VCaP (cell line): Measurements from ENCODE around the gene HUS1.
"Not testable (repeated sequence)": the region's sequence is repeated elsewhere in the genome, so short reads cannot be mapped to it uniquely, and the experiment has no call there.

ENCODE experiments used
- H3K27ac ChIP-seq: fragments of 450-650 bp; 2 replicates; pipeline ENCODE4 v1.5.1; 2017
- TF ChIP-seq, protein P1 (sequence below): fragments of 450-650 bp; conservative IDR thresholded peaks from 2 replicates; pipeline ENCODE4 v1.5.1; 2017; ENCODE audit warnings: mild to moderate bottlenecking, moderate library complexity

HUS1 gene

GRCh38 chr7:48009954-48010353 is 30.5 kb upstream of the HUS1 start:
- no peak overlapping the region for H3K27ac ChIP-seq
- TF ChIP-seq, protein P1, sequence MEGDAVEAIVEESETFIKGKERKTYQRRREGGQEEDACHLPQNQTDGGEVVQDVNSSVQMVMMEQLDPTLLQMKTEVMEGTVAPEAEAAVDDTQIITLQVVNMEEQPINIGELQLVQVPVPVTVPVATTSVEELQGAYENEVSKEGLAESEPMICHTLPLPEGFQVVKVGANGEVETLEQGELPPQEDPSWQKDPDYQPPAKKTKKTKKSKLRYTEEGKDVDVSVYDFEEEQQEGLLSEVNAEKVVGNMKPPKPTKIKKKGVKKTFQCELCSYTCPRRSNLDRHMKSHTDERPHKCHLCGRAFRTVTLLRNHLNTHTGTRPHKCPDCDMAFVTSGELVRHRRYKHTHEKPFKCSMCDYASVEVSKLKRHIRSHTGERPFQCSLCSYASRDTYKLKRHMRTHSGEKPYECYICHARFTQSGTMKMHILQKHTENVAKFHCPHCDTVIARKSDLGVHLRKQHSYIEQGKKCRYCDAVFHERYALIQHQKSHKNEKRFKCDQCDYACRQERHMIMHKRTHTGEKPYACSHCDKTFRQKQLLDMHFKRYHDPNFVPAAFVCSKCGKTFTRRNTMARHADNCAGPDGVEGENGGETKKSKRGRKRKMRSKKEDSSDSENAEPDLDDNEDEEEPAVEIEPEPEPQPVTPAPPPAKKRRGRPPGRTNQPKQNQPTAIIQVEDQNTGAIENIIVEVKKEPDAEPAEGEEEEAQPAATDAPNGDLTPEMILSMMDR, result no peak

GRCh38 chr7:48009257-48009656 is 29.8 kb upstream of the HUS1 start:
- no peak overlapping the region for H3K27ac ChIP-seq
- TF ChIP-seq, protein P1, result no peak

- H3K27ac ChIP-seq, result no peak overlapping the region
- TF ChIP-seq, protein P1, result no peak
Observed at GRCh38 chr7:48006866-48007265, 27.5 kb upstream of the HUS1 start.

DNA sequence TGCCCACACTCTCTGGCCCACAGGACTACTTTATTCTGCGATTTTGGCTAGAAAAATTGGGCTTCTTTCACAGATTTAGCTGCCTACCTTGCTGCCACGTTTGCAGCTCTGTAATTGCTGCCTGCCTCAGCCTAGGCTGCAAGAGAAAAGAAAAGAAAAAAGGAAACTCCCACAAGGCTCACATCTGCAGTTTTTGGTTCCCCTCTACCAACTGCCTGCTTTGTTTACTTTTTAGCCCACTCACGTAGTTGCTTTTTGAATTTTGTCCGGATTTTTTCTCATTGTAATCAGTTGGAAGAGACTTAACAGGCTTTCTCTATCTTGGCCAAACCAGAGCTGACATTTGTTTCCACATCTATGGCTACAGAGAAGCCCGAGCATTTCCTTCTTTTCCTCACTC is 25.2 kb upstream of the HUS1 start:
- no peak overlapping the region for H3K27ac ChIP-seq
- TF ChIP-seq, protein P1, result no peak

- no peak overlapping the region for H3K27ac ChIP-seq
- TF ChIP-seq, protein P1, result no peak
Observed at GRCh38 chr7:48004032-48004431, 24.6 kb upstream of the HUS1 start.

DNA sequence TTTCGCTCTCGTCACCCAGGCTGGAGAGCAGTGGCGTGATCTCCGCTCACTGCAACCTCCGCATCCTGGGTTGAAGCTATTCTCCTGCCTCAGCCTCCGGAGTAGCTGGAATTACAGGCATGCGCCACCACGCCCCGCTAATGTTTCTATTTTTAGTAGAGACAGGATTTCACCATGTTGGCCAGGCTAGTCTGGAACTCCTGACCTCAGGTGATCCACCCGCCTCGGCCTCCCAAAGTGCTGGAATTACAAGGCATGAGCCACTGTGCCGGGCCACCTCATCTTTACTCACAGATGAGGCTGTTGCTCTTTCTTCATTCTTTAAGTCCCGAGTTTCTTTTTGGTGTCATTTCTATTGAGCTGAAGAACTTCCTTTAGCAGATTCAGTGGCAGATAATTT is 20.7 kb upstream of the HUS1 start:
- H3K27ac ChIP-seq, result not testable (repeated sequence)

- H3K27ac ChIP-seq, result no peak overlapping the region
- TF ChIP-seq, protein P1, result no peak
Observed at GRCh38 chr7:47999413-47999812, 20.0 kb upstream of the HUS1 start.

GRCh38 chr7:47992446-47992845 is 13.0 kb upstream of the HUS1 start:
- TF ChIP-seq, protein P1, result no peak
- no peak overlapping the region for H3K27ac ChIP-seq
